Large intestine (tissue), 3 donors: Measurements from ENCODE around the gene B4GALNT3. TPM values are rescaled to one million over a fixed set of nuclear protein-coding genes. Genes with fewer than 3 reads are reported as not detected.

ENCODE experiments used
- DNase-seq, 2 donors: peaks; one replicate each; pipeline versions ENCODE4 v3.0.0 to v3.0.0-alpha.2; 2013
- H3K27ac ChIP-seq: one replicate; pipeline ENCODE4 v1.5.1; 2013; ENCODE audit warnings: low read length
- H3K27me3 ChIP-seq: 2 replicates; pipeline ENCODE4 v1.6.1; 2013; ENCODE audit warnings: low read length; ENCODE audit not compliant: control insufficient read depth, insufficient read depth
- H3K36me3 ChIP-seq: 2 replicates; pipeline ENCODE4 v1.6.1; 2013; ENCODE audit warnings: low read length; ENCODE audit not compliant: control insufficient read depth, insufficient read depth
- H3K4me1 ChIP-seq: one replicate; pipeline ENCODE4 v1.6.1; 2013; ENCODE audit warnings: low read length; ENCODE audit not compliant: control insufficient read depth, insufficient read depth
- H3K4me3 ChIP-seq: one replicate; pipeline ENCODE4 v1.5.1; 2013; ENCODE audit warnings: low read length
- H3K9me3 ChIP-seq: one replicate; pipeline ENCODE4 v1.6.1; 2013; ENCODE audit warnings: mild to moderate bottlenecking, low read depth, low read length, moderate library complexity; ENCODE audit not compliant: control insufficient read depth
- WGBS: methylation state at CpG from one replicate; pipeline ENCODE4 v1.1.5; 2013; ENCODE audit warnings: low lambda C conversion rate; ENCODE audit not compliant: insufficient coverage; 5-methylcytosine and 5-hydroxymethylcytosine counted together
- polyA plus RNA-seq: library from polyadenylated mRNA; unstranded; fragments of 120-200 nt; gene quantifications from one replicate; pipeline ENCODE4 v1.2.1, GENCODE V29; 2013

The B4GALNT3 gene
- polyA plus RNA-seq, 1 donor = 5.9 TPM

DNA sequence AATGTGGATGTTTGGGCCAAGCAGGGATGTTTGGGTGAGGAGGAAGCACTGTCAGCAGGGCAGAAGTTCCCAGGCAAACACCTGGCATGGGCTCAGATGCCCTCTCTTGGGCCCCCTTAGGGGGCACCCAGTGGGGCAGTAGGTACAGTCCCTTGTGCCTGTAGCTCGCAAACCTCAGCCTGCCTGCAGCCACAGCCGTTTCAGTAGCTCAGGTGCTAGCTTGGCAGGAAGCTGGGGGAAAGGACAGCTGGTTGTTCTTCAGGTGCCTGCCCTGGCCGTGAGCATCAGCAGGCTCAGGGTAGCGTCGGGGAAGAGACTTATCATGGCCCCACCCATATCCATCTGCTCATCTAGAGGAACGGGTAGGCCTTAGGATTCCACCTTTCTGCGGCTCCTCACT, 67.5 kb downstream of the B4GALNT3 start:
- no peak for DNase-seq
- WGBS = no CpG with 5 or more reads among the region's 7 CpGs
- no peak overlapping the region for H3K27ac ChIP-seq

DNA sequence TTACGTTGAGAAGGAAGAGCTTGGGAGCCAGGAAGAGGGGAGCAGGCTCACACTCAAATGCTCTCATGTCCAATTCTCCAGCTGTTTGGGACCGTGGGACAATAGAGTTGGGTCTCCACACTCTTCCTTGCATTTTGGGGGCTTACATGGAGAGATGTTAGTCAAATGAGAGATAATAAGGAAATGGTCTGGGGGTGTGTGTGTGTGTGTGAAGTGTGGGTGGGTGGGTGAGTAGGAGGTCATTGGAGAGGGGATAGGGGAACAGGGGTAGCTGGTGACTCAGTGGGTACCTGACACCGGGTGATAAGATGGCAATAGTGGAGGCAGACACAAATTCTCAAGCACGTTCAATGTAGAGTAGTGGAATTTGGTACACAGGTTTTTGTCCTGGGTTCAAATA, 68.0 kb downstream of the B4GALNT3 start:
- H3K36me3 ChIP-seq = no peaks in the 10 kb centered on the region
- no CpG with 5 or more reads among the region's 4 CpGs for WGBS
- H3K4me1 ChIP-seq = no peaks in the 10 kb centered on the region
- H3K27ac ChIP-seq = no peak overlapping the region
- H3K27me3 ChIP-seq = no peaks in the 10 kb centered on the region
- DNase-seq = no peak
- H3K4me3 ChIP-seq = no peak overlapping the region
- H3K9me3 ChIP-seq = no peaks in the 10 kb centered on the region

More for the DNA sequence above, 67.5 kb downstream of the B4GALNT3 start:
- Histone ChIP-seq H3K9me3 (no peaks in the 10 kb centered on the region), H3K4me3 (no peak overlapping the region), H3K4me1 (no peaks in the 10 kb centered on the region), H3K36me3 (no peaks in the 10 kb centered on the region), H3K27me3 (no peaks in the 10 kb centered on the region)

- no peak for DNase-seq
- no peaks in the 10 kb centered on the region for H3K4me1 ChIP-seq
- H3K27ac ChIP-seq = no peak overlapping the region
- H3K27me3 ChIP-seq = no peaks in the 10 kb centered on the region
- H3K4me3 ChIP-seq = no peak overlapping the region
- WGBS = 100% methylated on average over 1 of the region's 6 CpGs
- H3K36me3 ChIP-seq = no peaks in the 10 kb centered on the region
- no peaks in the 10 kb centered on the region for H3K9me3 ChIP-seq
Observed at GRCh38 chr12:530308-530707, 70.6 kb downstream of the B4GALNT3 start.

DNA sequence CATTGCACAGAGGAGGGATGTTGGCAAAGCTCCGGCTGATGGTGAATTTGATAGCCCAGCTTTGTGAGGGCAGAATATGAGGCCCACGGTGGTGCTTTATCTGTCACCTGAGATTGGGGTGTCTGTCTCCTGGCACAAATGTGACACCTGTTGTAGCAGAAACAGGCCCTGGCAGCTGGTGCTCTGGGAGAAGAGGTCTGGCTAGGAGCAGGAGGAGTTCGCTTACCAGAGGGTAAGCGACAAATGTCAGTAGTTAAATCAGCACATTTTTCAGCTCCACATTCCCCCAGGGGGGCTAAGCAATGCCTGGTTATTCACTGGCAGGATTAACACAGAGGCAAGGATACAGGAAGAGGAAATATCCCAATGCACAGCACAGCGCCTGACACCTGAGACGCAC, 71.1 kb downstream of the B4GALNT3 start:
- Histone ChIP-seq H3K27me3 (no peaks in the 10 kb centered on the region), H3K9me3 (no peaks in the 10 kb centered on the region), H3K4me3 (no peak overlapping the region), H3K27ac (no peak overlapping the region), H3K4me1 (no peaks in the 10 kb centered on the region), H3K36me3 (no peaks in the 10 kb centered on the region)
- WGBS = no CpG with 5 or more reads among the region's 6 CpGs
- DNase-seq = no peak

DNA sequence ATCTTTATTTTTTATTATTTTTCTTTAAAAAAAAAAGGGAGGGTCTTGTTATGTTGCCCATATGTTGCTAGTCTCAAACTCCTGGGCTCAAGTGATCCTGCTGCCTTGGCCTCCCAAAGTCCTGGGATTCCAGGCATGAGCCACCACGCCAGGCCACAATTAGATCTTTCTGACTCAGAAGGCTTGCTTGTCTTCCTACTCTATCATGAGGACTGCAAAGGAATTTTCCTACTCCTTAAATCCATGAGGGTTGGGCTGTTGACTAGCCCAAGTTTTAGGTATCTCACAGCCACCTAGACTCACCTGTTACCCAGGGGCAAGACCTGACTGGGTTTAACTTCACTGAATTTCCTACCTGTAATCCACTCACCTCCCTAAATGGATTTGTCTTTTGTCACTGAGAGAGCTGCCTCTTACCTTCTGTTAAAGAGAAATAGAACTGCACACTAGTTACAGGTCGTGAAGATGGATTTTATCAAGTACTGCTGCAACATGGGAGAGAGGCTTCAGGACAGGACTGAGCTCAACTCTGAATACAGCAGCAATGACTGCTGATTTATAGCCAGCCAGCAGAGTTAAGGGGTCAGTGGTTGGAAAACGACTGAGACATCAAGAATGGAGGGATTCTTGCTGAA, 72.3 kb downstream of the B4GALNT3 start:
- no CpG with 5 or more reads among the region's 3 CpGs for WGBS
- no peak for DNase-seq
- Histone ChIP-seq H3K27ac (no peak overlapping the region), H3K27me3 (no peaks in the 10 kb centered on the region), H3K4me3 (no peak overlapping the region), H3K9me3 (no peaks in the 10 kb centered on the region), H3K4me1 (no peaks in the 10 kb centered on the region), H3K36me3 (no peaks in the 10 kb centered on the region)

DNA sequence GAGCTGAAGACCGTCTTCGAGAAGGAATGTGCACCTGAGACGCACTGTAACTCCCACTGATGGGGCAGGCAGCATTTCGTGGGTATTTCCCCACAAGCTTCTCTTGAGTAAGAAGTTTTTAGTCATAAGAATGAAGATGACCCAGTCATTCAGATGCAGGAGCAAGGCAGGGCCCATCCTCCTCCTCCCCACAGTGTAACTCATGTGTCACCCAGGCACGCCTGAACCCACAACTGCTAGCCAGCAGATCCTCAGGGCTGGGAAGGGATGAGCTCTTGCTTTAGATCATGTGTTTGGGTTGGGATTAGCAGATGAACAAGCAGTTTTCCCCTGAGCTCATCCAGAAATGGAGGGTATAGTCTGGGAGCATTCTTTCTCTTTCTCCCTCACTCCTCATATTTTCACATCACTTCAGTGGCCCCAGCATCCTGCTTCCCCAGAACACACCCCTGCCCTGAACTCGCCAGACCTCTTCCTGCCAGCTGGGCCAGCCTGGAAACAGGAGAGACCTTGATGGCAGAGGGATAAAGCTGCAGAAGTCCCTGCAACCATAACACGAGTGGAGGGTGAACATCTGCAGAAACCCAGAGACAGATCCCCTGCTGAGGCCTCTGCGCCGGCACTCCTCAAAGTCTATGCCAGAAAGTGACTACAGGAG, 73.3 kb downstream of the B4GALNT3 start:
- no peaks in the 10 kb centered on the region for H3K27me3 ChIP-seq
- H3K27ac ChIP-seq = no peak overlapping the region
- WGBS = no CpG with 5 or more reads among the region's 9 CpGs

DNA sequence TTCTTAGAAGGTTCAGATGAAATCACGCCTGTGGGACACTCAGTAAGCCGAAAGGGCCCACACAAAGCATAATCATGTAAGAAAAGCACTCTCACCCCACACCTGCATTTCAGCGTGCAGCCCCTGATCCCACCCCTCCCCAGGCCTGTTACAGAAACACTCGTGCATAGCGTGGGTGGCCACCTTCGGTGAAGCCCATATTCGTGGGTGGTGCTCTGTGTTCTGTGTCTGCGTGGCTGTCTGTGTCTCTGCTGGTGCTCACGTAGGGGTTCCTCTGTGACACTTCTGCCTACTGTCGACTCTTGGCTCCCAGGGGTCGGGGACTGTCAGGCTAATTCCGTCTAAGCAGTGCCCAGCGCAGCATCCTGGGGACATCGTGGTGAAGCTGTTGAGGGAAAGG, 74.0 kb downstream of the B4GALNT3 start:
- H3K4me3 ChIP-seq = no peak overlapping the region
- no peaks in the 10 kb centered on the region for H3K27me3 ChIP-seq
- no CpG with 5 or more reads among the region's 14 CpGs for WGBS
- DNase-seq = no peak
- H3K27ac ChIP-seq = no peak overlapping the region
- no peaks in the 10 kb centered on the region for H3K36me3 ChIP-seq
- H3K9me3 ChIP-seq = no peaks in the 10 kb centered on the region
- no peaks in the 10 kb centered on the region for H3K4me1 ChIP-seq

More for the DNA sequence above, 73.3 kb downstream of the B4GALNT3 start:
- H3K36me3 ChIP-seq = no peaks in the 10 kb centered on the region
- DNase-seq = no peak
- H3K4me3 ChIP-seq = no peak overlapping the region
- H3K4me1 ChIP-seq = no peaks in the 10 kb centered on the region
- H3K9me3 ChIP-seq = no peaks in the 10 kb centered on the region

DNA sequence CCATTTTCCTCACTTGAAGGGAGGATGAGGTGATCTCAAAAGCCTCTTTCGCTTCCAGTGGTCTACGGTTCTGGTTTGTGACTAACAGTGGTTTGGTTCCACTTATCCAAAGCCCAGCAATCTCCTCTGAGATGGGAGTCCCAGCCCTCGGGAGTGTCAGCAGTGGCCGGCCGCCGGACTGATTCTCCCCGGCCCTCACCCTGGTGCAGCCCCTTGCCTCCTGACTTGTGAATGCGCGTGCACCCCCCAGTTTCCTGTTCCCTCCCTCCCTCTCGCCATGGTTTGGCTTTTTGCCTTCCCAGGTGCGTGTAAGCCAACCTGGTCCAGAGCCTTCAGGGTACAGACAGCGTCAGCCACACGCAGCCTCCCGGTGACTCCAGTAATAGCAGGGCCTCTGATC, 74.5 kb downstream of the B4GALNT3 start:
- H3K4me3 ChIP-seq = no peak overlapping the region
- no peaks in the 10 kb centered on the region for H3K4me1 ChIP-seq
- no peak for DNase-seq
- WGBS = 83% methylated on average over 1 of the region's 14 CpGs
- no peak overlapping the region for H3K27ac ChIP-seq
- H3K9me3 ChIP-seq = no peaks in the 10 kb centered on the region
- H3K27me3 ChIP-seq = no peaks in the 10 kb centered on the region
- no peaks in the 10 kb centered on the region for H3K36me3 ChIP-seq

DNA sequence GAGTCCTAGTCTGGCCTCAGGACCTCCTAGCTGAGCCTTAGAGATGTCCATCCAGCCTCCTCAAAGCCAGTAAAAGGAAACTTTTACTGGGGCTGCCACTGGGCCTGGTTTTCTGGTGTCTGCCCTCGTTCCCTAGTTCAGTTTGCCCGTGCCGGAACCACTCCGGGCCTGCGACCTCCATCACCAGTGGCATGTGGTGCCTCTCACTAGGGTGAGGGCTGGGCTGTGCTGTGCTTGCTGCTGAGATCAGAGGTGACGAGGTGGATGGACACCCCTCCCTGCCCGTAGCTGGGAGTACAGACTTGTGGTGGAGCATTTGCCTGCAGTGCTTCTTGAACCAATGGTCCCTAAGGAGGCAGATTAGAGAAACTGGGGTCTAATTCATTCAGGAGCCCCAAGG, 75.7 kb downstream of the B4GALNT3 start:
- H3K4me3 ChIP-seq = no peak overlapping the region
- DNase-seq = no peak
- WGBS = no CpG with 5 or more reads among the region's 7 CpGs
- no peaks in the 10 kb centered on the region for H3K4me1 ChIP-seq
- H3K27ac ChIP-seq = no peak overlapping the region
- no peaks in the 10 kb centered on the region for H3K27me3 ChIP-seq
- no peaks in the 10 kb centered on the region for H3K36me3 ChIP-seq
- H3K9me3 ChIP-seq = no peaks in the 10 kb centered on the region

DNA sequence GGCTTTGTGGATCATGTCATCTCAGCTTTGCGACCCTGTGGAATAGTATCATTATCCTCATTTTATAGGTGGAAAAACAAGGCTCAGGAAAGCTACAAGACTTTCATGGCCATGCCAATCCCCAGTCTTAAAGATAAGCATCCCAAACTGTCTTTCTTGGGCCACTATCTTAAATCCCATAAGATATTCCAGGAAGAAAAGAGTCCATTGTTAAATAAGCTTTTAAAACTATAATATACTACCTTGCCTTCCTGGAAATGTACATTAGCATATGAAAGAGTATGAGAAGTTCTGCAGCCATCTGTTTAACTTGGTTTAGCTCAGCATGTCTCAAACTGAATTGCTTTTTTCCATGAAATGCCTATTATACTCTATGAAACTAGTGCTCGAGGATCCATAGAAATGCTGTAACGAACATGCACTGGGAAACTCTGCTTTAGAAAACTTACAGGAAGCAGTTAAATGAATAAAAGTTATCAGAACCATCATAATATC, 77.1 kb downstream of the B4GALNT3 start:
- 100% methylated on average over 1 of the region's 3 CpGs for WGBS
- Histone ChIP-seq H3K27me3 (no peaks in the 10 kb centered on the region), H3K27ac (no peak overlapping the region)

GRCh38 chr12:537772-538171, 78.0 kb downstream of the B4GALNT3 start:
- Histone ChIP-seq H3K27ac (no peak overlapping the region), H3K4me3 (no peak overlapping the region), H3K36me3 (no peaks in the 10 kb centered on the region), H3K9me3 (no peaks in the 10 kb centered on the region), H3K27me3 (no peaks in the 10 kb centered on the region), H3K4me1 (no peaks in the 10 kb centered on the region)
- 71% methylated on average over 1 of the region's 4 CpGs for WGBS
- peak; percentile 73 to 88 for DNase-seq

More for the DNA sequence above, 77.1 kb downstream of the B4GALNT3 start:
- no peak for DNase-seq
- no peaks in the 10 kb centered on the region for H3K4me1 ChIP-seq
- no peak overlapping the region for H3K4me3 ChIP-seq
- H3K9me3 ChIP-seq = no peaks in the 10 kb centered on the region
- no peaks in the 10 kb centered on the region for H3K36me3 ChIP-seq
